HG02588 (cell line): Measurements from ENCODE around the gene KRT5.
"Not testable (repeated sequence)": the region's sequence is repeated elsewhere in the genome, so short reads cannot be mapped to it uniquely, and the experiment has no call there.

Experiments
- ATAC-seq: cut with Tn5 transposase; IDR thresholded peaks from one replicate; pipeline ENCODE4 v1.9.1; 2021; ENCODE audit warnings: mild to moderate bottlenecking, moderate library complexity; ENCODE audit not compliant: unreplicated experiment

KRT5 gene

DNA sequence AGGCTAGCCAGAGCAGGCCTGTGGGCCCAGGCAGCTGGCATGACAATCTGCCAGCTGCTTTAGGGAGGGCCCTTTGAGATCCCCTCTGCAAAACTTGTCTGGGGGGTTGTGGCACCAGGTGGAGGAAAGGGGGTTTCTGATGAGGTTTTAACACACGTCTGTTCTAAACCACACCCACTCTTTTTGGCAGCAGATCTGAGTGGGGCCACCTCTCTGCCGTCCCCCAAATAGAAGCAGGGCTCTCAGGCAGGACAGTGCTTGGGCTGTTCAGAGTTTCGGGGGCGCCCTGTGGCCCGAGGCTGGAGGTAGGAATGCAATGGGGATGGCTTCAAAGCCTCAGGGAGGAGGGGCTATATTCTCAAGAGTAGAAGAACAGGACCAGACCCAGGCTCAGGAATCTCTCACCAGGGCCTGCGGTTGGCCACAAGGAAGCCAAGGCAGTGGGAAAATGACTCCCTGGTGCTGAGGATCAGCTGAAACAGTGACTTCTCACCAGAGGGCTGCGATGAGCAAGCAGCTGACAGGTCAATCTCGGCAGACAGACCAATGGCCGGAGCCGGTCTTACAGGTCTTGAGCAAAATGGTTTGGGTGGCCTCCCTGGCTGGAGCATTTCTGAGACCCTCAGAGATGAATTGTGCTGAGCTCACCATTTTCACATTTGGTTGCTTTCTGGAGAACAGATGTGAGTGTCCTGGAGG, 1.5 kb upstream of the KRT5 start:
- no peak for ATAC-seq

DNA sequence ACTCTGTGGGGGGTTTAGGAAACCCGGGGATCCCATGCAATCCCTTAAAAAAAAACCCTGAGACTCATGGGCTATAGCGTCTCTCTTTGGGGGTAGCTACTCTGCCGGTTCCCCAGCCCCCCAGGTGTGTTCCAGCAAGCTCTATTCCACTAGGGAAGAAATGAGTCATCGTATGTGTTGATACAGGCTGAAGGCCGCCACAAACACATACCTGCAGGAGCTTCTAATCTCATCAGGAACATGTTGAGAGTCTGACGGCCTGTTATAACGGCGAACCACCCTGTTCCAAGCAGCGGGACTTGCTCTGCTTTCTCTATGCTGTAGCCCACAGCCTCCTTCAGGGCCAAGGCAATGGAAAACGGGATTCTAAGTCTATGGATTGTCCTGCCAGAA, 977 bp upstream of the KRT5 start:
- no peak for ATAC-seq

DNA sequence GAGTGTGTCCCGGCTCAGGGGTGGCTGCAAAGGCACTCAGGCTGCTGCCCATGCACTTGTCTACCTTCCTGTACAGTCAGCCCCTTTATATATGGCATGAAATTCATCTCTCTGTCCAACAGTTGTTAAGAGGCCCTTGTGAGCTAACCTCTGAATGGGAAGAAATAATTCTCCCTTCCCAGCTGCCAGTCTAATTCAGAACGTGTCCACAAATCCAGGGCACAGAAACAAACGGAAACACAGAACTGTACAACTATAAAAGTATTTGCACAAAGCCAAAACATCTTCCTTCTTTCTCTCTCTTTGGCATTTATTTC, 849 bp downstream of the KRT5 start:
- ATAC-seq, result no peak

DNA sequence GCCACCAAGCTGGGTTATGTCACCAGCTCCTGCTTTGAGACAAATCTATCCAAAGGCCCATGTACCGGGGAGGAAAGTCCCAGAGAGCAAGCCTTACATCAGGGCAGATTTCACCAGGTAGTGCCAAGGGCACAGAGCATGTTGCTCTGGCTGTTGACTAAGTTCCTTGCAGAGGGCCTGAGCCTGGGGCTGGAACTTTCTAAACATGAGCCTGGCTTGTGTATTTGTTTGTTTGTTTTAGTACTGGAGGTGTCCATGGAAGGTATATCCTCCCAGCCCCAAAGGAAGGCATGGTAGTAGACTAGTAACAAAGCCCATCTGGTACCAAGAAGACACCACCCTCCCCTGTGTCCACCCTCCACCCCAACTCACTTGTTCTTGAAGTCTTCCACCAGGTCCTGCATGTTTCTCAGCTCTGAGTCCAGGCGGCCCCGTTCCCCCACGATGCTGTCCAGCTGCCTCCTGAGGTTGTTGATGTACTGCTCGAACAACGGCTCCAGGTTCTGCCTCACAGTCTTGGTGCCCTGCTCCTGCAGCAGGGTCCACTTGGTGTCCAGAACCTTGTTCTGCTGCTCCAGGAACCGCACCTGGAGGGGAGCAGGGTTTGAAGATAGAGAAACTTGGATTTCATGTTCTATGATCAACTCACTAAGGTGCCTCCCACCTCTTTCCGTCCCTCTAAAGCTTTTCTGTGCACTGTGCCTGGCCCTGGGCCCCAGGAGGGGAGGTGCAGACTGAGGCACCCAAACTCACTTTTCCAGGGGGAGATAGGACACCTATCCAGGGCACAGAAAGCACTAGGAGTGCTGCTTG, 1.4 kb downstream of the KRT5 start:
- no peak for ATAC-seq

DNA sequence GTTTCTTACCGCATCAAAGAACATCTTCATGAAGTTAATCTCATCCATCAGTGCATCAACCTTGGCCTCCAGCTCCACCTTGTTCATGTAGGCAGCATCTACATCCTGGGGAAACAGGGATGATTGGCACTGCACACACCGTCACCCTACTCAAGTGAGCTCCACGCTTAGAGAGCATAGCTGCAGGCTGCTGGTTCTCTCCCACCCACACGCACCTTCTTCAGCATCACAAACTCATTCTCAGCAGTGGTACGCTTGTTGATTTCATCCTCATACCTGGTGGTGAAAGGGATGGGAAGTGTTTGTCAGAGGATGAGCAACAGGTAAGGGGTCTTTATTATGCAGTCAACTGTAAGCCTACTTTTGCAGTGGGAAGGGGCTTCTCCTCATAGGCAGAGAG, 2.3 kb downstream of the KRT5 start:
- no peak for ATAC-seq

DNA sequence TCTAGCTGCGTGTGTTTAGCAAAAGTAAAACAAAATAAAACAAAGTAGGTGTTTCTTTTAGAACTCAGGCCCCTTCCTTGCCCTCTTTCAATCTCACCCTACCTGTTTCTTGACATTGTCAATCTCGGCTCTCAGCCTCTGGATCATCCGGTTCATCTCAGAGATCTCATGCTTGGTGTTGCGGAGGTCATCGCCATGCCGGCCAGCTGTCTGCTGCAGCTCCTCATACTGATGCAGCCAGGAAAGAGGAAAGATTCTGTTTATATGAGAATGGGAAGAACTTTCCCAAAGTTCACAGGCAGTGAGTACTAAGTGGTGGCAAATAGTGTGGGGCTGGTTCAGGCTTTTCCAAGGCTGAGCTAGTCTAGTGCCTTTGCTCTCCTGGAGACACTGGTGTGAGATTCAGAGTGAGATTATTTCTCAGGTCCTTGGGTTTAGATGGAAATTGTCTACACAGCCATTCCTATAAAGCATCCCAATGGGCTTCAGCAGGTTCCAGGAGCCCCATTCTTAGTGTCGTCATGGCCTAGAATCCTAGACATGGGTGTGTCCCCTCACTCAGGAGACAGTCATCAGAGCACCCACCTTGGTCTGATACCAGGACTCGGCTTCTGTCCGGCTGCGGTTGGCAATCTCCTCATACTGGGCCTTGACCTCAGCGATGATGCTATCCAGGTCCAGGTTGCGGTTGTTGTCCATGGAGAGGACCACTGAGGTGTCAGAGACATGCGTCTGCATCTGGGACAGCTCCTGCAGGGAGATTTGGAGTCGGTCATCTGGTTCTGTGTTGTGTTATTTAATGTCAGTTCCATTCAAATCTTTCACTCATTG, 3.0 kb downstream of the KRT5 start:
- no peak for ATAC-seq

DNA sequence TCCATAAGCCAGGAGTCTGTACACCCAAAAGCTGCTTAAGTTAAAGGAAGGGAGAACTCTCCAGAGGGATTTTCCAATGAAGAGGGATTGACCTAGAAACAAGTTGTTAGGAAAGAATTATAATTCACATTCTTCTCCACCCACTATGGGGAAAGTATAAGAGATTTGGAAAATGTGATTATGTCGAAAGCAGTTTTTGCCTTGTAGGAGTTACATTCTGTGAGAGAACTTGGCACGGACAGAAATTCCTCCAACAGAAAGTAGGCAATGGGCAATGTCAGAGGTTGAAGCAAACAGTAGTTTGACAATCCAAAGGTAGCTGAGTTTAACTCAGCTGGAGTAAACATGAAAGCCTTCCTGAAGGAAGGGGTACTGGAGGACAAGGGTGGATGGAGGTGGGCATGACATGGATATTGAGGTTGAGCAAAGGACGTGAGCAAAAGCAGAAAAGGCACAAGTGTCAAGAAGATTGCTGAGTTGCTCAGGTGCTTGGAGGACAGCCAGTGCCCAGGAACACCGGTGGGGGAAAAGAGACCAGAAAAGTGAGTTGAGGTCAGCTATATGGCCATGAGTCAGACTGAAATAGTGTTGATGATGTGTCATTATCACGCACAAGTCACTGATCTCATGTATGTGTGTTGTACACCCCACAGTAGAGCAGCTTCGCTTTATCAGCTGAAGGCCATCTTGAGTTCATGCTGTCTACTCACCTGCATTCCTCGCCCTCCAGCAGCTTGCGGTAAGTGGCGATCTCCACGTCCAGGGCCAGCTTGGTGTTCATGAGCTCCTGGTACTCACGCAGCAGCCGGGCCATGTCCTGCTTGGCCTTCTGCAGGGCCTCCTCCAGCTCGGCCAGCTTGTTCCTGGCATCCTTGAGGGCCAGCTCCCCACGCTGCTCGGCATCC, 4.0 kb downstream of the KRT5 start:
- no peak for ATAC-seq

DNA sequence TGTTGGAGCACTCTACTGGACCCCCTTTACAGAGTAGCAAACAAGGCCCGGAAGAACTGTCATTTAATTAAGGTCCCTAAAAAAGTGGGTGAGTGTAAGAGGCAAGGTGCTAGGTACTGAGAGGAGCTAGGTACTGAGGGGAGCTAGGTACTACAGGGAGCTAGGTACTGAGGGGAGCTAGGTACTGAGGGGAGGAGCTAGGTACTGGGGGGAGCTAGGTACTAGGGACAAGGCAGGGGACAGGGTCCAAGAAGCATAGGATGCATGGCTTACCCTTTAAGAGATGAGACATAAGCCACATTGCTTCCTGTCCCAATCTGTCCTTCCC, 4.9 kb downstream of the KRT5 start:
- ATAC-seq, result no peak

DNA sequence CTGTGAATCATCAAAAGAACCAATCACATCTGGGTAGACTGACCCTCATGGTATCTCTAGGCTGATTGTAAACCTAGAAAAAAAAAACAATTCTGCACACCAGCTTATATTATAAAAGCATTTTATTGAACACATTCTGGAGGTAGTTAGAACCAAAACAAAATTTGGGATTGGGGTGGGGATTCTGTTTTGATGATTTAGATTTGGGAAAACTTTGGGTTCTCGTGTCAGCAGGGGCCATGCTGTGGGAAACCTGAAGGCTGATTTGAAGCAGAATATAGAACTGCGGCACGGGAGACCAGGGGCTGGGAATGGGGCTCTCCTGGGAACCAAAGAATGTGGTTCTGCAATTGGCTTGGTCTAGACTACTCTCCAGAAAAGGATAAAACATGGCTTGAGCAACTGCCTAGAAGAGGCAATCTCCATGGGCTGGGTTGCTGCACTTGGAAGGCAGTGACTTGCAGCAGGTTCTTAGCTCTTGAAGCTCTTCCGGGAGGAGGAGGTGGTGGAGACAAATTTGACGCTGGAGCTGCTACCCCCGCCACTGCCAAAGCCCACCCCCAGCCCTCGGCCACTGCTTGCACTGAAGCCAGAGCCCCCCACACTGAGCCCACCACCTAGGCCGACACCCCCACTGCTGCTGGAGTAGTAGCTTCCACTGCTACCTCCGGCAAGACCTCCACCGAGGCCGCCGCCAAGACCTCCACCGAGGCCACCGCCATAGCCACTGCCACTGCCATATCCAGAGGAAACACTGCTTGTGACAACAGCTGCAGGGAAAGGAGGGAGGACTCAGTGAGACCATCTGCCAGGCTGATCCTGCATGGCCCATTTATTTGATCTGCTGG, 5.5 kb downstream of the KRT5 start:
- ATAC-seq, result no peak

DNA sequence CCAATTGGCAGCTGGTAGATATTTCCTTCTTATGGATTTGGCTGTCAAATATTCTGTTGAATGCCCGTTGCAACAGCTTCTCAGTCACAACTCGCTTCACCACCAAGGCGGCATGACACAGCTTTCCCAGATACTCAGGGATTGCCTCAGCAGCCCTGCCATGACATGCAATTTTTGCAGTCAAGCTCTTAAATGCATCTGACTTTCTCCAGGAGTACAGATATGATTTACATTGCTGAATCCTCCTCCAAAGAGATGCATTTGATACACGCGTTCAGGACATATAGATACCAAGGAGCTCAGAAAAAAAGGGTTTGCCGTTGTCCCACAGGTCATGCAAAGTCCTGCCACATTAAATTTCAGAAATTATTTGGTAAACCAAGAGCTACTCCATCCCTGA, 6.5 kb downstream of the KRT5 start:
- ATAC-seq, result no peak

DNA sequence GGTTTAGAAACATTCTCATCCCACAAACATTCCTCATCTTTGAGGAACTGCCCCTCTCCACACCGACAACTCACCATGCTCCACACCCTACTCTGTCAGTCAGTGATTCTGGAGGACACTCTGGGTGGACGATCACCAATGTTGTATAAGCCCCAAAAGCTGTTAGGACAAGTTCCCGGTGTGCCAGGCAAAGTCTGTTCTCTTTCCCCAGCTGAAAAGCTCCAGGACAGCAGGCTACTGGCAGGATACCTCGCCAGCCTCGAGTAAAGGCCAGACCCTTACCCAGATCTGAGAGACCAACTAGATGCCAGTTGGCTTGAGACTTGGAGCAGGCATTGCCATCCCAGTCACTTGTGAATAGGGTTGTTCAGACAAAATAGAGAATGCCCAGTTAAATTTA, 12.0 kb downstream of the KRT5 start:
- no peak for ATAC-seq

DNA sequence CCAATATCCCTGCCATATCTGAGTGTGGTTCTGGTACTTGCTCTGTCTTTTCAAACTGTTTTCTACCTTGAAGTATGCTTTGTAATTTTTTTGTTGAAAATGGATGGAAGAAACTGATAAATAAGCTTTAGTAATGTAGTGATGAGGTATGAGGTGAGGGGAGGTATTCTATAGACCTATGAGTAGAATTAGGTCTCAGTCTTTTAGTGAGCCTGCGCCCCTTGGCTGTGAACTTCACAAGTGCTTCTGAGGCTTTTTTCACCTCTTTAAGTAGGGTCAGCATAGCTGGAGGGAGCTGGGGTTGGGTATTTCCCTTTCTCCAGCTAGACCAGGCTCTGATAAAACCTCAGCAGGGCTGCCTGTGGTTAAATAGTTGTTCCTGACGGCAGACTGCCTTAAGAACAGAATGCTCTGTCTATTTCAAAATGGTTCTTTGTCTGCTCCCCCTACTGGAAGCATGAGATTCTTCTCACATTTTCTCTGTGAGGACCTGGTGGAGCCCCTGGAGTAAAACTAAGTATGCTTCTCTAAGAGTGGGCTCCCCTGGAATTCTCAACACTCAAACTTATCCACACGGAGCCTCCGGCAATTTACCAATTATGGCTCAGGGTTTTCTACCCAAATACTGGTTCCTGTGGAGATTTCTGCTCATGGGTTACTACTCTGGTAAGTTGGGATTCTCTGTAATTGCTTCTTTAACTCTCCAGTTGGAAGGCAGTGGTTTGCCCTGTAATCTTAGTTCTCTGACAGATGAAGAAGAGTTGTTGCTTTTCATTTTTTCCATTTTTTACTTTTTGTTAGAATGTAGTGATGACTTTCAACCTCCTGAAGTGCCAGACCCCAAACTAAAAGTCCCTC, 13.1 kb downstream of the KRT5 start:
- no peak for ATAC-seq

DNA sequence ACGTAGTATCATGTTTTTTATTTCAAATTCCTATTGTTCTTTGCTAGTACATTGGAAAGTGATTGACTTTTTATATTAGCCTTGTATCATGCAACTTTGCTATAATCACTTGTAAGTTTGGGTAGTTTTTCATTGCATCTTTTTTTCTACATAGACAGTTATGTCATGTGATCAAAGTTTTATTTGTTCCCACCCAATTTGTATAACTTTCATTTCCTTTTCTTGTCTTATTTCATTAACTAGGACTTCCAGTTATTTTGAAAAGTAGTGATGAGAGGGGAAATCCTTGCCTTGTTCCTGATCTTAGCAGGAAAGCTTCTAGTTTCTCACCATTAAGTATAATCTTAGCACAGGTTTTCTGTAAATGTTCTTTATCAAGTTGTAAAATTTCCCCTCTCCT, 17.3 kb downstream of the KRT5 start:
- ATAC-seq, result no peak

DNA sequence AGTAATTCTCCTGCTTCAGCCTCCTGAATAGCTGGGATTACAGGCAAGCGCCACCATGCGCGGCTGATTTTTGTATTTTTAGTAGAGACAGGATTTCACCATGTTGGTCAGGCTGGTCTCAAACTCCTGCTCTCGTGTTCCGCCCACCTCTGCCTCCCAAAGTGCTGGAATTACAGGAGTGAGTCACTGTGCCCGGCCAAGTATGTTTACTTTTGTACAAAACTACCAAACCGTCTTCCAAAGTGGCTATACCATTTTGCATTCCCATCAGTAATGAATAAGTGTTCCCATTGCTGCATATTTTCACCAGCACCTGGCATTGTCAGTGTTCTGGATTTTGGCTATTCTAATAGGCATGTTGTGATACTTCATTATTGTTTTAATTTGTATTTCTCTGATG, 18.7 kb downstream of the KRT5 start:
- no peak for ATAC-seq

DNA sequence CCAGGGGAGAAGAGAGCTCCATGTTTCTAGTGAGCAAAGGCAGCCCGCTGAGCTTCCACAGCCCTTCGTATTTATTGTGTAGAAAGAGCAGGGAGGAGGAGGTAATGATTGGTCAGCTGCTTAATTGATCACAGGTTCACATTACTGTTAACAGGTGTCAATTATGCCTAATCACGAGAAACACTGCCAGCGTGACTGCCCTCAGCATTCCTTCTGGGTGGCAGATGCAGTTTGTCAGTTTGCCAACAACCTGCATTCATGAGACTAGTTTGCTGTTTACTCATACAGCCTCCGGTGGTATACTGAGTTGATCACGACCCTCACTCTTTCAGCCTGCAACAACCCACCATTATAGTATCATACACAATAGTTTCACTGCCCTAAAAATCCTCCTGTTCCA, 19.6 kb downstream of the KRT5 start:
- ATAC-seq, result not testable (repeated sequence)

DNA sequence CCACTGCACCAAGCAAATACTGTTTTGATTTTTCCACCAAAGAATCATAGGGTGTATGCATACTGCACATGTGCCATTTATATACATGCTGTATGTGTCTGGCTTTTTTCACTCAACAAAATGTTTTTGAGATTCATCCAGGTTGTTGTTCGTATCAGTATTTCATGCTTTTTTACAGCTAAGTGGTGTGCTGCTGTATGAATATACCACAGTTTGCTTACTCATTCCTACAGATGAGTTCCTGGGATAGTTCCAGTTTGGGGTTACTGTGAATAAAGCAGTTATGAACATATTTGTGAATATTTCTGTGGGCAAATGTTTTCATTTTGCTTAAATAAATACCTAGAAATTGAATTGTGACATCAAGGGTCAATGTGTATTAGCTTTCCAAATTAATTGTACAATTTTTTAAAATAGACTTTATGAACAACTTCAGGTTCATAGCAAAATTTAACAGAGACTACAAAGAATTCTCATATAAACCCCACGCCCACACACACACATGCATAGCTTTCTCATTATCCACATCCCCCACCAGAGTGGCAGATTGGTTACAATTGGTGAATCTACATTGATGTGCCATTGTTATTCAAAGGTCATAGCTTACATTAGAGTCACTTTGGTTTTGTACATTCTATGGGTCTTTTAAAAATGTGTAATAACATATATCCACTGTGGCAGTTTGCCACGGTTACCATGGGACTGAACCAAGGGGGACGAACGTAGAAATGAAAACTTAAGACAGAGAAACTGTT, 20.2 kb downstream of the KRT5 start:
- no peak for ATAC-seq

DNA sequence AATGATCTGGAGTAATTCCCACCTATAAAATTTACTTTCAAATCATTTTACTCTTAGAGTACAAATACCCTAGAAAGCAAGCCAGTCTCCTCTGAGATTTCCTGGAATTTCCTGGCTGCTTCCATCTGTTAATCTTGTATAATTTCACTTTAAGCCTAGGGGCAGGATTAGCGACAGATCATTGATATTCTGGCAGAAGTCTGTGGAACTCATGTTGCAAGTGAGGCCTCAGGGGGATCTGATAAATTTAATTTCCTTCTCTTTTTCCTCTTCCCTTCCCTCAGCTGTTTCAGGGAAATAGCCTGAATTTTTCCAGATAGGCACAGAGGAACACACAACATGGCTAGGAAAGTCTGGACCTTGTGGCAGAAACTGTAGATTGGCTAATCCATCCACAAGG, 21.2 kb downstream of the KRT5 start:
- no peak for ATAC-seq

DNA sequence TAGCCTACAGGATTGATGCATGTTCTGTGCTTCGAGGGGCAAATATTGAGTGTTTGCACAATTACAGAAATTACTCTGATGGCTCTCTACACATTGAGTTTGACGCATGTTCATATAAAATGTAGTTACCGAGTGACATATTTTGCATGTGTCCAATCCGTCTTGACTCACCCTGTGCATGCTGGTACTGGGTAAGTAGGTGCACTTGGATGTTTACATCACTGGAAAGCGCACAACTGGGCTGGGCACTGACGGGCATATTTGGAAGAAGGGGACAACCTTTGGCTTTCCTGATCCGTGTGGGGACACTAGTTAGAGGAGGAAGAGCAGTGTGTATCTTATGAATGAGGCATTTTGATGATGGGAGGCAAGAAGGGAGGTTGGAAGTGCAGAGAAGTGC, 22.2 kb downstream of the KRT5 start:
- no peak for ATAC-seq
